Body of pancreas (tissue), 4 donors: ENCODE results near the gene FES. TPM values are rescaled to one million over a fixed set of nuclear protein-coding genes. Genes with fewer than 3 reads are reported as not detected.

Source experiments
- ATAC-seq: fragments of 150-250 bp; one replicate; pipeline ENCODE4 v1.9.1; 2016
- DNase-seq, 4 donors: peaks; one replicate each; pipeline ENCODE4 v3.0.0-alpha.2; 2019
- H3K27ac ChIP-seq, 4 donors: fragments of 200-600 bp; sonication (generic); 1 replicate in 3 of 4; 2 replicates in 1 of 4; pipeline versions ENCODE4 v1.5.1 to v1.6.1; 2016 to 2019; ENCODE audit warnings: mild to moderate bottlenecking in 1 of 4, mixed read lengths in 1 of 4, moderate library complexity in 1 of 4
- H3K27me3 ChIP-seq, 2 donors: fragments of 200-600 bp; sonication (generic); one replicate each; pipeline ENCODE4 v1.6.0; 2016; ENCODE audit warnings: mild to moderate bottlenecking in 1 of 2
- H3K36me3 ChIP-seq, 2 donors: fragments of 200-600 bp; sonication (generic); replicated peaks in 1 of 2; 2 replicates each; pipeline ENCODE4 v1.5.1; 2016; ENCODE audit warnings: low read depth in 2 of 2; ENCODE audit not compliant: insufficient read depth in 1 of 2
- H3K4me1 ChIP-seq: fragments of 200-600 bp; sonication (generic); one replicate; pipeline ENCODE4 v1.6.0; 2016
- H3K4me3 ChIP-seq, 2 donors: fragments of 200-600 bp; sonication (generic); 1 replicate in 1 of 2; 2 replicates in 1 of 2; pipeline ENCODE4 v1.5.1; 2016 to 2019
- H3K9me3 ChIP-seq, 3 donors: fragments of 200-600 bp; sonication (generic); 1 replicate in 2 of 3; 2 replicates in 1 of 3; pipeline ENCODE4 v1.5.1; 2016
- POLR2A ChIP-seq, 3 donors: fragments of 450-650 bp; IDR thresholded peaks; one replicate each; pipeline ENCODE4 v1.6.1; 2016; ENCODE audit warnings: antibody characterized with exemption in 3 of 3, mild to moderate bottlenecking in 2 of 3
- WGBS, 2 donors: methylation state at CpG; one replicate each; pipeline ENCODE4 v1.1.5; 2017; 5-methylcytosine and 5-hydroxymethylcytosine counted together
- intact Hi-C: fragments of 100-400 bp; cut with DNase I; formaldehyde crosslinking; loops from one replicate; pipeline ENCODE4 v1.15.1; 2023
- total RNA-seq, 2 donors: library from RNA; depleted of rRNA; stranded (reverse); fragments of >200 nt; gene quantifications; one replicate each; pipeline ENCODE4 v1.1.0, GENCODE V29; 2016
- TF ChIP-seq, protein P1 (sequence below), 7 experiments: fragments of 450-650 bp in 4 of 7; fragments of 200-600 bp in 3 of 7; sonication (generic) in 3 of 7; IDR thresholded peaks; one replicate each; pipeline ENCODE4 v1.5.1; 2016 to 2019; ENCODE audit warnings: antibody characterized with exemption in 7 of 7

The FES gene
- total RNA-seq, 2 donors from 2014 or later: 16.9 to 24.4 TPM

DNA sequence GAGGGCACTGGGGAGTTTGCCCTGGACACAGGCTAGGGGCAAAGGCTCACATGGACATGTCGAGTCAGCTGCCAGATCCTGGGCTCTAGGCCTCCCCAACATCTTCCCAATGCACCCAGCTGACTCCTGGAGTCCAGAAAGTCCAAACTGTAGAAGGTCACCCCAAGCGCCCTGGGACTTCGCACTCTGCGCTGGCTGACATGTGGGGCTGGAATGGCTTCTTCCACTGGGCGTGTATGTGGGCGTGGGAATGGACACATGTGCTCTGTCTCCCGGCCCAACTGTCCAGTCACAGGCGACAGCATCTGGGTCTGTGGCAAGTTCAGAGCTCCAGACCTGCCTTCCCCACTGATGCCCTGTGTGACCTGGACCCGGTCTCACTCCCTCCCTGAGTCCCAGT lies 29.2 kb upstream of the FES start:
- Histone ChIP-seq H3K9me3 (no peaks in the 10 kb centered on the region), H3K27me3 (no peaks in the 10 kb centered on the region), H3K4me3 (no peak overlapping the region), H3K27ac (no peak overlapping the region), H3K4me1 (peaks cover 10% of the 10 kb centered on the region), H3K36me3 (no peaks in the 10 kb centered on the region)
- ATAC-seq: no peak
- intact Hi-C loops: no loop called here
- TF ChIP-seq POLR2A (IDR thresholded peaks at IDR 0.05): no peak
- TF ChIP-seq, protein P1, sequence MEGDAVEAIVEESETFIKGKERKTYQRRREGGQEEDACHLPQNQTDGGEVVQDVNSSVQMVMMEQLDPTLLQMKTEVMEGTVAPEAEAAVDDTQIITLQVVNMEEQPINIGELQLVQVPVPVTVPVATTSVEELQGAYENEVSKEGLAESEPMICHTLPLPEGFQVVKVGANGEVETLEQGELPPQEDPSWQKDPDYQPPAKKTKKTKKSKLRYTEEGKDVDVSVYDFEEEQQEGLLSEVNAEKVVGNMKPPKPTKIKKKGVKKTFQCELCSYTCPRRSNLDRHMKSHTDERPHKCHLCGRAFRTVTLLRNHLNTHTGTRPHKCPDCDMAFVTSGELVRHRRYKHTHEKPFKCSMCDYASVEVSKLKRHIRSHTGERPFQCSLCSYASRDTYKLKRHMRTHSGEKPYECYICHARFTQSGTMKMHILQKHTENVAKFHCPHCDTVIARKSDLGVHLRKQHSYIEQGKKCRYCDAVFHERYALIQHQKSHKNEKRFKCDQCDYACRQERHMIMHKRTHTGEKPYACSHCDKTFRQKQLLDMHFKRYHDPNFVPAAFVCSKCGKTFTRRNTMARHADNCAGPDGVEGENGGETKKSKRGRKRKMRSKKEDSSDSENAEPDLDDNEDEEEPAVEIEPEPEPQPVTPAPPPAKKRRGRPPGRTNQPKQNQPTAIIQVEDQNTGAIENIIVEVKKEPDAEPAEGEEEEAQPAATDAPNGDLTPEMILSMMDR (IDR thresholded peaks at IDR 0.05): no peak
- 36 to 43% methylated on average over 4 to 9 of the region's 9 CpGs for WGBS, 2 donors
- peak in 3 of 4 donors; percentile 47 to 64 (median 57) for DNase-seq

DNA sequence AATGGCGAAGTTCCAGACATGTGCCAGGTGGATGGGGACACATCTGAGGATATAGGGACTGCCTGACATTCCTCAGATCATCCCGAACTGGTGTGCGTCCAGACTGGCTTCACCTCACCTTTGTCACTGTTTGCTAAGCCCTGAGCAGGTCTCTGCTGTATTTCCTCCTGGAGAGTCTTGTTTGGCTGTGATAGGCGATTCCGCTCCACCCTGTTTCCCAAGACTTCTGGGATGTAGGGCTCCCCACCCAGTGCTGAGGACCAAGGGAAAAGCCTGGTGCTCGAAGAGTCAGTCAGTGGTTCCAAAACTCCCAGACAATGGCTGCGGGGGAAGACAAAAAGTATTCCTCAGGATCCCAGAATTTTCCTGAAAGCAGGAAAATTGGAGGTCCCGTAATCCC lies 27.0 kb upstream of the FES start:
- WGBS, 2 donors: 81 to 94% methylated on average over 8 of the region's 8 CpGs
- H3K36me3 ChIP-seq: no peaks in the 10 kb centered on the region
- ATAC-seq (no peak), DNase-seq (no peak)
- no peak overlapping the region for H3K27ac ChIP-seq
- H3K4me1 ChIP-seq: peaks cover 28% of the 10 kb centered on the region
- H3K27me3 ChIP-seq: no peaks in the 10 kb centered on the region
- intact Hi-C loops: no loop called here
- H3K4me3 ChIP-seq: no peak overlapping the region
- TF ChIP-seq, protein P1 (IDR thresholded peaks at IDR 0.05): no peak
- TF ChIP-seq POLR2A (IDR thresholded peaks at IDR 0.05): no peak
- no peaks in the 10 kb centered on the region for H3K9me3 ChIP-seq

DNA sequence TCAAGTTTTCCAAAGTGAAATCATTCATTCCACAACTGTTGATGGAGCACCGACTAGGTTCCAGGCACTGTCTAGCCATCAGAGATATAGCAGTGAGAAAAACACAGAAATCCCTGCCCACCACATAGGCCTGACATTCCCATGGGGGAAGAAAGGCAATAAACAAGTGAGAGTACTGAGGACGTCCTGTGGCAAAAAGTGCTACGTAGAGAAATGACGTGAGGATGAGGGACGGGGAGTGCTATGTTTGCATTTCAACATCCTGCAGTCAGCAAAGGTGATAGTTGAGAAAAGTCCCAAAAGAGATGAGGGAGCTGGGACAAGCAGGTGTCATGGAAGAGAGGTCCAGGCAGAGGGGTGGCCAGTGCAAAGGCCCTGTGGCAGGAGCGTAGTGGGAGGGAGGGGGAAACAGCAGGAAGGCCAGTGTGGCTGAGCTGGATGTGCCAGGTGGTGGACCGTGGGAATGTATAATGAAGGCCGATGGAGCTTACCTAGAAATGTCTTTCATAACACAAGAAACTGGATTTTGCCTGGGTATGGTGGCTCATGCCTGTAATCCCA lies 26.3 kb upstream of the FES start:
- no peaks in the 10 kb centered on the region for H3K36me3 ChIP-seq
- no peak for DNase-seq
- ATAC-seq: no peak
- H3K27ac ChIP-seq: no peak overlapping the region
- intact Hi-C loops: no loop called here
- TF ChIP-seq, protein P1 (IDR thresholded peaks at IDR 0.05): no peak
- no peak for TF ChIP-seq POLR2A (IDR thresholded peaks at IDR 0.05)
- no peak overlapping the region for H3K4me3 ChIP-seq
- no peaks in the 10 kb centered on the region for H3K9me3 ChIP-seq
- H3K4me1 ChIP-seq: peaks cover 31% of the 10 kb centered on the region
- 74 to 78% methylated on average over 8 of the region's 8 CpGs for WGBS, 2 donors
- no peaks in the 10 kb centered on the region for H3K27me3 ChIP-seq

DNA sequence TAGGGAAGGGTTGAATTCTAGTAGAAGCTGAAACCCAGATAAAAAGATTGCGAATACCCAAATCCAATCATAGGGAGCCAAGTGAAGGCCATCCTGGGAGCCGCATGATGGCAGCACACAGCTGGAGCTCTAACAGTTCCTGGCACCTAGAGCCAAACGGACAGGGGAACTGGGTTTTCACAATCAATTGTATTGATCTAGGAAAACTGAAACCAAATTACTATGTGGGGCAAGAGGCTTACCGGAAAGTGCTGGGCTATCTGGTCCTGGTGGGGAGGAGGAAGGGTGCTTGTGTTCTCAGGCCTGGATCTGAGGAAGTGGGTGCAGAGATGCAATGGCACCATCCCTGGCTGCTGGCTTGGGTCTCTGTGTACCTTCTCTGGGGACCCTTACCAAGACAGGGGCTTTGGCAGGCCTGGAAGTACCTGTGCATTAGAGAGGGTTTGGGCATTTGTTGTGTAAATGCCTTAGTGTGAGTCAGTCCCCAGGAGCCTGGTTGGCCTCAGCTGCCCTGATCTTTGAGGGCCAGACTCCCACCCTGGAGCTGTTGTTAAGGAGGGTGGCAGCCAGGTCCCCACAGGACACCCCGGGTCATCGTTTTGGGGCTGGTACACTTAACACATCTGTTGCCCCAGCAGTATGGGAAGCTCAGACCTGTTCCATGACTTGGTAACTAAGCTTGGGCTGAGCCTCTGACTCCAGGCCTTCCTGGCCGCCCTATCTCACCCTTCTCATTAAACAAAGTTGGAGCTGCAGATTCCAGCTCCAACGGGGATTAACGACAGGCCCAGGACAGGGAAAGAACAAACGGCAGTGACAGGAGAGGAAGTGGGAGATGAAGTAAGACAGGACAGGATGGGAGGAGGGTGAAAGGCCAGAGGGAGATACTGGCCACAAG lies 24.8 kb upstream of the FES start:
- ATAC-seq (peak; percentile 69), DNase-seq (peak; percentile 69 to 80 (median 78))
- 22 to 28% methylated on average over 10 of the region's 10 CpGs for WGBS, 2 donors
- Histone ChIP-seq H3K9me3 (no peaks in the 10 kb centered on the region), H3K27me3 (no peaks in the 10 kb centered on the region), H3K4me1 (peaks cover 37% of the 10 kb centered on the region), H3K27ac (peak overlapping the region; percentile 65 to 75 (median 69)), H3K4me3 (no peak overlapping the region), H3K36me3 (no peaks in the 10 kb centered on the region)
- TF ChIP-seq, protein P1 (IDR thresholded peaks at IDR 0.05): peak; percentile 18 to 73 (median 68)
- TF ChIP-seq POLR2A (IDR thresholded peaks at IDR 0.05): no peak
- intact Hi-C loops: no loop called here
